T47D (cell line): Measurements from ENCODE around the gene NMD3.
"Not testable (repeated sequence)": the region's sequence is repeated elsewhere in the genome, so short reads cannot be mapped to it uniquely, and the experiment has no call there.

ENCODE experiments used
- DNase-seq, 2 experiments: peaks; one replicate each; pipeline versions ENCODE4 v3.0.0 to v3.0.0-alpha.2; 2011 to 2012; ENCODE audit warnings: low read depth in 1 of 2, low spot score in 1 of 2
- JUND ChIP-seq: IDR thresholded peaks from 2 replicates; pipeline ENCODE4 v1.6.1; 2012; ENCODE audit warnings: low read depth
- in situ Hi-C: cut with HindIII; loops from 2 replicates; pipeline ENCODE4 v1.10.0; 2016; ENCODE audit warnings: low sequenced_read_pairs, low pct_unique_long_range_greater_than_20kb

NMD3 gene

DNA sequence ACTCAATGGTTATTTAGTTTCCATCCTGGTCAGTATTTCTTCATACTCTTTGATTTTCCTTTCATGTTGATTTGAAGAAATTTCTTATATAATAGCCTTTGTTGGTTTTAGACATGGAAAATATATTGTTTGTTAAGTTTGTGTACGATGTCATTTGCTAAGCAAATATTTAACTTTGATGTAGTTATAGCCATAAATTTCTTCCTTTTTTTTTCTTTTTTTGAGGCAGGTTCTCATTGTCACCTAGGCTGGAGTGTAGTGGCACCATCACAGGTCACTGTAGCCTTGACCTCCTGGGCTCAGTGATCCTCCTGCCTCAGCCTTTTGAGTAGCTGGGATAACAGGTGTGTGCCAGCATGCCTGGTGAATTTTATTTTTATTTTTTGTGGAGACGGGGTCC lies 51.4 kb downstream of the NMD3 start:
- TF ChIP-seq JUND: no peak
- in situ Hi-C loops: no loop called here
- no peak for DNase-seq

DNA sequence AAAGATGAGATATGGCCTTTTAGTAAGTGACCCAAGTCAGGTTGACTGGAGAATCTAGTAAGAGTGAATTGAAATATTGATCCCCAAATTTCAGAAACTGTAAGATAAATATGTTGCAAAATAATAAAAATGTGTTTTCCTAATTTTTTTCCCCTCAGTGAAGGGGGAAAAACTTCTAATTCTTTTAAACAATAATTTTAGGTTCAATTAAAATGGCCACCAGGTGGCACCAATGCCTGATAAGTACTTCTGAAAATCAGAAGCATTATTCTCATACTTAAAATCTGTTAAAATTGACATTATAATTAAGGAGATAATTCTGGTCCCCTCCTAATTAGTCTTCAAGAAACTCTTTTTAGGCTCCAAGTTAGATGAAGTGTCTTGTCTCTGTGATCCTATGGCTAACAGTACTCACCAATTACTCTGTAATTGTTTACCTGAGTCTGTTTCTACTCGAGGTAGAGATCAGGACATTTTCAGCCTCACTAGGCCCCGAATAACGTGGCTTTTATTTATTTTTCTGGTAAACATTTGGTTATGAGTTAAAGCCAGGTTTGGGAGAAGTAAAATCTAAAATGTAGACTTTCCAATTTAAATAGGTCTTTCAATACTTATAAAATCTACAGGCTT lies 52.6 kb downstream of the NMD3 start:
- TF ChIP-seq JUND: no peak
- DNase-seq: peak in 1 of 2 experiments; percentile 69
- in situ Hi-C loops: no loop called here

DNA sequence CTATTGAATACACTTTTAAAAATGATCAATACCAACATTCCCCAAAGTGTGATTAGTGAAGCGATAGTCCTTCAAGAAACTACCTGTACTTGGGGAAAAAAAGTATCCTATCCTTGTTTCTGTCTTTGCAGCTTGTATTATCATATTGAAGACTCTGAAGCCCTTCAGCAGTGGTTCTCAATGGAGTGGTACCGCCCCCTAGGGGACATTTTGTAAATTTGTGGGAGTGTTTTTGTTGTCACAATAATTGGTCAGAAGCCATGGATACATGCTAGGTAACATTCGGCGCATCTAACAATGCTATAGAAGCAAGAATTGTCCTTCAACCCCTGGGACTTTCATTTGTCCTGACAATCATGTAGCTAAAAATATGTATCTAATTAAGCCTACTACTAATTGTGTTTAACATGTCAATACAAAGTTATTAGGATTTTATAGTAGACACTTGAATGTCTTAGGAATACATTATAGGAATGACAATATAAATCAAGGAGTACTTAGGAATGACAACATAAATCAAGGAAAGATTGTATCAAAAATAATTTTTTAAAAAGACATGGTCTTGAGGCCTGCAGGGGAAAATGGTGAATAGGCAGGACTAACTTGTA lies 53.7 kb downstream of the NMD3 start:
- TF ChIP-seq JUND: no peak
- in situ Hi-C loops: no loop called here
- peak in 1 of 2 experiments; percentile 87 for DNase-seq

DNA sequence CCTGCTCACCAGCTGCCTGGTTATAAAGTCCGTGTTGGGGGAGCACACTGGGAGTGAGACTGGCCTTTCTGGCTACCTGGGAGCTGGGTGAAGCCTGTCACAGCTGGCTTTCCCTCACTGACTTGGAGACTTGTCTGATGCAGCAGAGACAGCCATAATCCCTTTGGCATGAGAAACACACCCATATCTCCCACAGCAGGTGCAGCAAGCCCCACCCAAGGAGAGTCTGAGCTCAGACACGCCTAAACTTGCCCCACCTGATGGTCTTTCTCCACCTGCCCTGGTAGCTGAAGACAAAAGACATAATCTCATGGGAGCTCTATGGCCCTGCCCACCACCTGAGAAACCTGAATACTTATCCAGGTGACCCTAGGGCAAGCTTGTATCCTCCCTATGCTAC lies 54.8 kb downstream of the NMD3 start:
- in situ Hi-C loops: no loop called here
- no peak for TF ChIP-seq JUND
- no peak for DNase-seq

DNA sequence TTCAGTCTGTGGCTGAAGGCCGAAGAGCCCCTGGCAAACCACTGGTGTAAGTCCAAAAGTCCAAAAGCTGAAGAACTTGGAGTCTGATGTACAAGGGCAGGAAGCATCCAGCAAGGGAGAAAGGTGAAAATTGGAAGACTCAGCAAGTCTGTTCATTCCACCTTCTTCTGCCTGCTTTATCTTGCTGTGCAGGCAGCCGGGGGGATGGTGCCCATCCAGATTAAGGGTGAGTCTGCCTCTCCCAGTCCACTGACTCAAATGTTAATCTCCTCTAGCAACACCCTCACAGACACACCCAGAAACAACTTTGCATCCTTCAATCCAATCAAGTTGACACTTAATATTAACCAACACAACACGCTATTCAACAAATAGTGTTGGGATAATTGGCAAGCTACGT lies 61.3 kb downstream of the NMD3 start:
- in situ Hi-C loops, DNase-seq: not testable (repeated sequence)

DNA sequence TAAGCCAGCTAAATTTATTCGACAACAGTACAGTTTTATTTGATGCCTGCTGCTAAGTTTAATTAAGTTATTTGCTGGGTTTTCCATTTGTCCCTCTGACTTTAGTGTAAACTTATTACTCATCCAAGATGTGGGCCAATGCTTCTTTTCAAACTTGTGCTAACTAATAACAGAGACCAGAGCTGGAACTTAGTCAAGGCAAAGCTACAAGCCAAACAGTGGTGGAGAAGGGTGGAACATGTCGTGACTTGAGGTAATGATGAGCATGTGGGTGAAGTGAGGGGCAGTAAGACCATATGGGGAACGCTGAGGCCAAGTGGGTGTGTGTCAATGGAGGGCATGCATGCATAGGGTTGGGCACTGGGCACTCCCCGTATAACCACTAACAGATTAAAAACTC lies 63.9 kb downstream of the NMD3 start:
- no peak for TF ChIP-seq JUND
- in situ Hi-C loops: no loop called here
- no peak for DNase-seq

DNA sequence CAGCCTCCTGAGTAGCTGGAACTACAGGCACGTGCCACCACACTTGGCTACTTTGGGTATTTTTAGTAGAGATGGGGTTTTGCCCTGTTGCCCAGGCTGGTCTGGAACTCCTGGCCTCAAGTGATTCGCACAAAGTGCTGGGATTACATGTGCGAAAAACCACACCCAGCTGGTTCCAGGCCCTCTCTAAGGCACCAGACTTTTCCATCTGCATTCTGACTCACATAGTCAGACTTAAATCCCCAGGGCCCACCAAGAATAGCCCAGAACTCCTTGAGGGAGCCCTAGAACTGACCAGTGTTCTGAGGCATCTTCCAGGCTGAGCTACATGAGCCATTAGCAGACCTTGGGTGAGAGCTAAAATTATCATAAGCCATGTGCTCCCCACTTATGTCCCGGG lies 68.1 kb downstream of the NMD3 start:
- no peak for TF ChIP-seq JUND
- DNase-seq: no peak
- in situ Hi-C loops: no loop called here

DNA sequence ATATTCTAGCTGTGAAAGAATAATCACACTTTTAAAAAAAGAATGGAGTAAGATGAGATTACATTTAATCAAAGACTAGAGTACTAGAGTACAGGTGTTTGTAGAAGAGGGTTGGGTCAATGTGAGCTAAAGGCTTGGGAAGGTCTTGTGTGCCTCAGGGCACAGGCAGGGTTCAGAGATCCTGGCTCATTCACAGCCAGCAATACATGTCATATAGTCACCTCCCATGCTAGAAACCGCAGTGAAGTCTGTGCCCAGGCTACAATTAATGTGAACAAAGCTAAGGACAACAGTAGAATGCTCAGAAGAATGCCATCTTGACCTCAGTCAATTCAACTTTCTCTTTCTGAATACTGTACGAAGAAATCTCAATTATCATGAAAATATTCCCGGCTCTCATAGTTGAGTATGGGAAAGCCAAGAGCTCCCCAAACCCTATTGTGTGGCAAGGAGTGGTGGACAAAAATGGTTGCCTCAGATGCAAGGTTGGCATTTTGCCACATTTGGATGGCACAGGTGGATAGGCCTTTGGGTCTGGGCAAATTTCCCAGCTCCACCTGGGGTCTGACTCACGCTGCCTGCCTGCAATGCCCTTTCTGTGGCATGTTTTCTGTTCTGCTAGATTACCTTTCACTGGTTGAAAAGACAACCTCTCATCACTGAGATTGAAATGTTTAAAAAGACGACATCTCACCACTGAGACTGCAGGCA lies 70.2 kb downstream of the NMD3 start:
- in situ Hi-C loops: no loop called here
- no peak for TF ChIP-seq JUND
- DNase-seq: no peak

DNA sequence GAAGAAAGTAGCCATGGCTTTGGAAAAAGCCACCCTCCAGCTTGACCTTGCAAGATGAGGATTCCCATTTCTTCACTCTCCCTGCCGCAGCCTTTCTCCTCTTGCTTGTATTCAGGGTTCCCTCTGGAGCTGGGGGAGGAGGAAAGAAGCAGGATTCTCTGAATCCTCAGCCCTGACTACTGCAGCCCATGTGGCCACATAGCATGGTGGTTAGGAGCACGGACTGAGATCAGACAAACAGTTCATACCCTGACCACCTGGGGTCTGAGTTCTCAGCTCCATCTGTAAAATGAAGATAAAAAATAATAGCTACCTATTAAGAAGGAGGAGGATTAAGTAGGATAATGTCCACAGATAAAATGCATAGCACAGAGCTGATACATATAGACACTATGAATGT lies 72.3 kb downstream of the NMD3 start:
- no peak for DNase-seq
- in situ Hi-C loops: no loop called here
- no peak for TF ChIP-seq JUND

DNA sequence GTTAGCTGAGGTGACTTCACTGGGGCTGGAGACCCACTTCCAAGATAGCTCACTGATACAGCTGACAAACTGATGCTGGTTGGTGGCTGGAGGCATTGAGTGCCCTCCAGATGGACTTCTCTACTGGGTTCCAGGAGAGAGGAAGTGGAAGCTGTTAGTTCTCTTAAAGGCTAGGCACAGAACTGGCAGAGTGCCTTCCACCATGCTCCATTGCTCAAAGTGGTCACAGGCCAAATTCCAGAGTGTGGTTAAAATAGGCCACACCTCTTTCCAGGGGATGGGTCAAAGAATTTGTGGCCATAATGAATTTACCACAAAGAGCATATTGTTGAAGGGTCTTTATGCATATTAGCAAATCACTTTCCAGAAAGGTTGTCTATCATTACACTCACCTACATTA lies 74.2 kb downstream of the NMD3 start:
- in situ Hi-C loops: no loop called here
- no peak for TF ChIP-seq JUND
- no peak for DNase-seq

DNA sequence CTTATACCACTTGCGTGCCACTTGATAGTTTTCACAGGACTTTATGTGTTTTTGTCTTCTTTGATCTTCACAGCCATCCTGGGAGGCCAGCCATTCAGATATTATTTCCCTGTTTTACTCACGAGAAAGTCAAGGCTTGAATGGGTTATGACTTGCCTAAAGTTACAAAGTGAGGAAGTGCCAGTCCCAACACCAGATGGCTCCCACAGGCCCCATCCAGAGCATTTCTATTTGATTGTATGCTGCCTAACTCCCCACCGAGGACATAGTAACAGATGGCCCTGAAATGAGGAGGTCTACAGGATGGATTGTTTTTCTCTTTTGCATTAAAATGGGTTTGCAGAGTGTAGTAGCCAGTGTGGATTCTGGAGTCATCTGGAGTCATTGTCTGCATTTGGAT lies 75.7 kb downstream of the NMD3 start:
- no peak for DNase-seq
- in situ Hi-C loops: no loop called here
- TF ChIP-seq JUND: no peak
